Effector memory CD4-positive, alpha-beta T cell (primary cell): Measurements from ENCODE around the gene ACAD11.

ENCODE experiments used
- DNase-seq, 3 donors: peaks; one replicate each; pipeline ENCODE4 v3.0.0-alpha.2; 2020
- H3K27ac ChIP-seq: 2 replicates; pipeline ENCODE4 v1.7.0; 2013; ENCODE audit warnings: mild to moderate bottlenecking, low read length, moderate library complexity; ENCODE audit not compliant: insufficient read depth, poor library complexity, severe bottlenecking
- H3K27me3 ChIP-seq: replicated peaks from 2 replicates; pipeline ENCODE4 v1.7.0; 2013; ENCODE audit warnings: mild to moderate bottlenecking, low read length; ENCODE audit not compliant: insufficient read depth, control insufficient read depth, poor library complexity, severe bottlenecking
- H3K36me3 ChIP-seq: 2 replicates; pipeline ENCODE4 v1.7.0; 2013; ENCODE audit warnings: mild to moderate bottlenecking, low read length, moderate library complexity; ENCODE audit not compliant: control insufficient read depth, insufficient read depth
- H3K4me1 ChIP-seq: 2 replicates; pipeline ENCODE4 v1.7.0; 2013; ENCODE audit warnings: low read length, mild to moderate bottlenecking; ENCODE audit not compliant: control insufficient read depth, insufficient read depth, poor library complexity, severe bottlenecking
- H3K4me3 ChIP-seq: 2 replicates; pipeline ENCODE4 v1.7.0; 2013; ENCODE audit warnings: low read length, low read depth, mild to moderate bottlenecking; ENCODE audit not compliant: insufficient read depth, poor library complexity, severe bottlenecking
- H3K9me3 ChIP-seq: 2 replicates; pipeline ENCODE4 v1.7.0; 2013; ENCODE audit warnings: mild to moderate bottlenecking, low read length, moderate library complexity; ENCODE audit not compliant: control insufficient read depth

The ACAD11 gene

DNA sequence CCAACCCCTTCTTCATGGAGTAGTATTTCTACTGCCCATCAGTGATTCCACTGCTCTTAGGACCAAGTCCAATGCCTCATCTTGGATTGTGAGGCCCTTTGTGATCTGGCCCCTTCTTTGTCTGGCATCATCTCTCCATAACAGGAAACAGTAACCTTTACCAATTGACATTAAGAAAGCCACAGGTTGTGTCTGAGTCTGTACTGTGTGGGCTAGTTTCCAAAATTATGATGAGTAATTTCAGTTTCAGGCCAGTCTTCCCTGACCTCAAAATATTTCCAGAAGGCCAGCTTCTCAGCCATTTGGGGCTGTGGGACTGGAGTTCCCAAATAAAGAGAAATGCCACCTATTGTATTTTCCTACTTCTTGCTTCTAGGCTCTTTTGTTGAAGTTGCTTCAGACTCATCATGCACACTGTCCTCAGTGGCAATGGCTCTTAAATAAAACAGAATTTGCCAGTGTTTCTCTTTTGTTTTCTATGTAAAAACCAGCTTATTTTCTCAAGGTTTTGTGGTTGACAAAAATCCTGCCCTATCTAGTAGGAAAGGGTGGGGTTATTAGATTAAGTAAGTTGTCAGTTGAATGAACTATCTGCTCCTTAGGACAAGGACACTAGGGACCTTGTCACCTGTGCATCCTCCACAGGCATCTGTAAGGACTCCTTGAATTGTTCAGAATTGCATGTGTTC is 109.6 kb downstream of the ACAD11 start:
- Histone ChIP-seq H3K27ac (no peak overlapping the region), H3K4me1 (no peaks in the 10 kb centered on the region)

DNA sequence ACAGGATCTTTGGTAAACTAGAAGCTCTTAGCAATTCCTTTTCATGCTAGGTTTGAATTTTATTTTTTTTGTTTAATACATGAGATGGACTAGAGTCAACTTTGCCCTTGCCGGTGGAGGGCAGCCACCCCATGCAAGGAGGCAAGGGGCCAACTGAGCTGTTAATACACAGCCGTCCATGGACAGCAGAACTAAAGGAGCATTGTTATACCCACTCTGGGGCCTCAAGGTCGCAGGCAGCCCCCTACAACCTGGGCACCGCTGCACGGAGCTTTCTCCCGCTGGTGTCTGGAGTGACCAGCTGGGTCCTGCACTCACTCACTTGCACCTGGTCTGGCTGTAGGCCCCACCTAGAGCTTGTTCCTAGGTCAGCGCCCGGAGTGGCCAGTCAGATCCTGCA is 110.4 kb downstream of the ACAD11 start:
- Histone ChIP-seq H3K9me3 (no peaks in the 10 kb centered on the region), H3K4me3 (no peak overlapping the region), H3K27ac (no peak overlapping the region), H3K27me3 (no peaks in the 10 kb centered on the region), H3K4me1 (no peaks in the 10 kb centered on the region), H3K36me3 (no peaks in the 10 kb centered on the region)
- no peak for DNase-seq

More for the DNA sequence above, 109.6 kb downstream of the ACAD11 start:
- Histone ChIP-seq H3K36me3 (no peaks in the 10 kb centered on the region), H3K27me3 (no peaks in the 10 kb centered on the region), H3K9me3 (no peaks in the 10 kb centered on the region), H3K4me3 (no peak overlapping the region)
- no peak for DNase-seq

DNA sequence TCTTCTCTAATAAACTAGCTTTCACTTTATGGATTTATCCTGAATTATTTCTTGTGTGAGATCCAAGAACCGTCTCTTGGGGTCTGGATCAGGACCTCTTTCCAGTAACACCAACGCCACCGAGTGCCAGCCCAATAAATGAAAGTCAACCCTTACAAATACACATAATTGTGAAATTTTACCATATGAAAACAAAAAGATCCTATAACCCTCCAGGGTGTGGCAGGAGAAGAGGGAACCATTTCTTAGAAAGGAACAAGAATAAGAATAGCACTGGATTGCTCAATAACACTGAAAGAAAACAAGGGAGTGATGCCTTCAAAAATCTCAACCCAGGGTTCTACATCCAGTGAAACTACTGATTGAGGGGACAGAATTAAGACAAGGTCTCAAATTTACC is 114.1 kb downstream of the ACAD11 start:
- Histone ChIP-seq H3K36me3 (peaks cover 4% of the 10 kb centered on the region), H3K27me3 (no peaks in the 10 kb centered on the region), H3K4me1 (no peaks in the 10 kb centered on the region), H3K27ac (no peak overlapping the region), H3K9me3 (no peaks in the 10 kb centered on the region), H3K4me3 (no peak overlapping the region)
- no peak for DNase-seq

DNA sequence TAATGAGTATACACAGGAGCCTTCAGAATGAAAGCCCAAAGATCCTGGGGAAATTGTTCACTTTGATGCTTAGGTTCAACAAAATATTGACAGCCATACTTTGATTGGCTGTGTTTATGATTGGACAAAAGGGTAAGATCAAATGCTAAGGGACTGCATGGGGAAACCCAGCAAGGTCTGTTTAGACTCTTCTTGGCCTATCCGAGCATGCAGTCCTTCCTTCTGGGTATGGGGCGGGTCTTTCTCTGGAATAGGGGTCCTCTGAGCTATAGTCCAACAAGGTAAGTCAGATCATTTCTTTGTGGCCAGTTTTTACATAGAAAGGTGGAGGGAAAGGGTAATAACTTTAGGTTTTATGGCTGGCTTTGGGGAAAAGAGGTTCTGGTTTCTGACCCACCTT is 115.5 kb downstream of the ACAD11 start:
- no peaks in the 10 kb centered on the region for H3K27me3 ChIP-seq
- H3K4me3 ChIP-seq = no peak overlapping the region
- DNase-seq = no peak
- H3K9me3 ChIP-seq = no peaks in the 10 kb centered on the region
- no peak overlapping the region for H3K27ac ChIP-seq
- H3K36me3 ChIP-seq = peaks cover 16% of the 10 kb centered on the region
- H3K4me1 ChIP-seq = no peaks in the 10 kb centered on the region

DNA sequence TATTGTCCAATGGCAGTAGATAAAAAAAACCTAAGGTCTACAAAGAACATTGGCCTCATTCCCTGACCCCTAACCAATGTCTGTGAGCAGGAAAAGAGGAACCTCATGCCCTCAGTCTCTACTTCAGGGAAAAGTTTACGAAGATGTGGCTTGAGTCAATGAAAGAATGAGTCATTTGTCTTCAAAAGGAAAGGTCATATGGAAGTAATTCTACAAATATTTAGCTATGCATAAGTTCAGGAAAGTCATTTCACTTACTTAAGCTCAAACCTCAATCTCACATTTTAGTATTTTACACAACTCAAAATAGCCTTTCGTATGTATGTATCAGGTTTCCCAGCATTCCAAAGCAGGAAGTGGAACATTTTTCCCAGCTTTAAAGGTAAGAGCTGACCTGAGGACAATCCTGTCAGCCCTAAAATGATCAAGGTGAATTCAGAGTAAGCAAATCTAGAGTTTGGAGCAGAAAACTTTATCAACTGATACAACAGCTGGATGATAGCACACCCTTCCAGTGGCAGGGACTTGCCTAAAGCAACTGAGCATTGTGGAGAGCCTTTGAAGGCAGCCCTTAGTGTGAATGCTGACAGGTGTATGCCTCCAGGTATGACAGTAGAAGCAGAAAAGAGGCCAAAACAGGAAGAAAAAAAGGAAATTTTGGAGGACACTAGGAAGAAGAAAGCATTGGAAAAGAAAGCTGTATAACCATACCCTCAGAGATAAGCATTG is 116.4 kb downstream of the ACAD11 start:
- H3K4me3 ChIP-seq = no peak overlapping the region
- H3K9me3 ChIP-seq = no peaks in the 10 kb centered on the region
- H3K27me3 ChIP-seq = no peaks in the 10 kb centered on the region
- no peak overlapping the region for H3K27ac ChIP-seq
- no peaks in the 10 kb centered on the region for H3K4me1 ChIP-seq
- no peak for DNase-seq
- H3K36me3 ChIP-seq = peaks cover 22% of the 10 kb centered on the region

DNA sequence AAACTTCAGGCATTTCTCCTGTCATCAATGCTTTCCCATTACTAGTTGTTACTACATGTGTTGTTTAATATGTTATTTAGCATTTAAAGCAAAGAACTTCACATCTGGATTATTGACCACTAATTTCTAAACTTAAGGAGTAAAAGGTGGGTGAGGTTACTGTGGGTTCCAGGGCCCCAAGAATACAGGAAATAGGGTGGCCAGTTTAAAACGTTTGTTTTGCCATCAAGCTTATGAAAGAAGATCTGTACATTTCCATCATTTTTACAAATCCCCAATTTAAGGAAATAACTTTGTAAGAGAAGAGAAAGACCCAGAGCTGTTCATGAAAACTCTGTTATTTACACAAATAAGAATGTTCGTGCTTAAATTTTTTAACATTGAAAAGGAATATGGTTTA is 117.0 kb downstream of the ACAD11 start:
- Histone ChIP-seq H3K27me3 (no peaks in the 10 kb centered on the region), H3K4me1 (no peaks in the 10 kb centered on the region), H3K9me3 (no peaks in the 10 kb centered on the region), H3K36me3 (peaks cover 25% of the 10 kb centered on the region), H3K27ac (no peak overlapping the region), H3K4me3 (no peak overlapping the region)
- DNase-seq = no peak

DNA sequence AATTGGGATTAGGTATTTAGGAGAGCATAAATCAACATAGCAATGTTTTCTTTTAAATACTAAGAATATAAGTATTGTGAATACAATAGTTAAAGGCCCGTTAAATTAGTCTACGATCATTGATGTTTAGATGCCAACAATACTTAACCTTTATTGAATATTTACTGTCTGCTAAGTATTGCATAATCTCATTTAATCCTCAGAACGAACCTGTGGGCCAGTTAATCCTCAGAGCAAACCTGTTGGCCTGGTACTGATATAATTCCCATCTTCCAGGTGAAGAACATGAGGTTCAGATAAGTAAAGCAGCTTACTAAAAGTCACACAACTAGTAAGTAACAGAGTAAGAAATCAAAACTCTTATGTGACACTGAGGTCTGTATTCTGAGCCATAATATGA is 119.9 kb downstream of the ACAD11 start:
- no peak overlapping the region for H3K27ac ChIP-seq
- H3K27me3 ChIP-seq = no peaks in the 10 kb centered on the region
- no peaks in the 10 kb centered on the region for H3K9me3 ChIP-seq
- no peak for DNase-seq
- no peak overlapping the region for H3K4me3 ChIP-seq
- H3K36me3 ChIP-seq = peaks cover 29% of the 10 kb centered on the region
- H3K4me1 ChIP-seq = no peaks in the 10 kb centered on the region

DNA sequence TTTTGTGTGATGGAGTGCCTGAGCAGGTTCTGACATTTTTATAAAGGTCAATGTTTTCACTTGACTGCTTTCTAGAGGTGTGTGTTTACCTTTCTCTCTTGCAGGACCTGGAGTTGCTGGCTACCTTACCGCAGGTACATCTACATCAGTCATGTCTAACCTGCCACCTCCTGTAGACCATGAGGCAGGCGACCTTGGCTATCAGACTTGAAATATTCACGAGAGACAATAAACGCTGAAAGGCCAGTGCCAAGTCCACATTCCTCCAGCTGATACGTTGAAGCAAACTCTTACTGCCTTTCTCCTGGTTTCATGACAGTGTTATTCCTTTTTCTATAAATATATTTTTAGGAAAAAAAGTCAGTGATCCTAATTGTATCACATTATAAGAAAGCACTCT is 121.5 kb downstream of the ACAD11 start:
- Histone ChIP-seq H3K9me3 (no peaks in the 10 kb centered on the region), H3K27me3 (no peaks in the 10 kb centered on the region), H3K4me1 (no peaks in the 10 kb centered on the region), H3K4me3 (no peak overlapping the region), H3K36me3 (peaks cover 39% of the 10 kb centered on the region), H3K27ac (no peak overlapping the region)
- no peak for DNase-seq

DNA sequence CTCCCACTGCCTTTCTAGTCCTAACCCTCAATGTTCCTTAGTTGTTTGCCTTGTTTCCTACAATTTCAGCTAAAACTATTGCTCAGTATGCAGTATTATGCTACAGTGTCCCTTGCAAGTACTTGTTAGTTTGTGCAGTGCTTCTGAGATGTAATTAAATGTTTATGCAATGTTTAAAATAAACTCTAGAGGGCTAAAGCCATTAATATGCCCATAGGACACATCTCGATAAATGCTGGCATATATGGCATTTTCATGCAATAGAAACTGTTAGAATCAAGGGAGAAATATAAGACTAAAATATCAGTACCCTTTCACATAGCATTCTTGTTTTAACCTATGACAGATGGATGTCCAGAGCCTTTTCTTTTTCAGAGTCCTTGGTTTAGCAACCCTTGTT is 122.3 kb downstream of the ACAD11 start:
- no peaks in the 10 kb centered on the region for H3K4me1 ChIP-seq
- no peaks in the 10 kb centered on the region for H3K9me3 ChIP-seq
- H3K4me3 ChIP-seq = no peak overlapping the region
- no peak for DNase-seq
- no peaks in the 10 kb centered on the region for H3K27me3 ChIP-seq
- H3K27ac ChIP-seq = no peak overlapping the region
- peaks cover 39% of the 10 kb centered on the region for H3K36me3 ChIP-seq

DNA sequence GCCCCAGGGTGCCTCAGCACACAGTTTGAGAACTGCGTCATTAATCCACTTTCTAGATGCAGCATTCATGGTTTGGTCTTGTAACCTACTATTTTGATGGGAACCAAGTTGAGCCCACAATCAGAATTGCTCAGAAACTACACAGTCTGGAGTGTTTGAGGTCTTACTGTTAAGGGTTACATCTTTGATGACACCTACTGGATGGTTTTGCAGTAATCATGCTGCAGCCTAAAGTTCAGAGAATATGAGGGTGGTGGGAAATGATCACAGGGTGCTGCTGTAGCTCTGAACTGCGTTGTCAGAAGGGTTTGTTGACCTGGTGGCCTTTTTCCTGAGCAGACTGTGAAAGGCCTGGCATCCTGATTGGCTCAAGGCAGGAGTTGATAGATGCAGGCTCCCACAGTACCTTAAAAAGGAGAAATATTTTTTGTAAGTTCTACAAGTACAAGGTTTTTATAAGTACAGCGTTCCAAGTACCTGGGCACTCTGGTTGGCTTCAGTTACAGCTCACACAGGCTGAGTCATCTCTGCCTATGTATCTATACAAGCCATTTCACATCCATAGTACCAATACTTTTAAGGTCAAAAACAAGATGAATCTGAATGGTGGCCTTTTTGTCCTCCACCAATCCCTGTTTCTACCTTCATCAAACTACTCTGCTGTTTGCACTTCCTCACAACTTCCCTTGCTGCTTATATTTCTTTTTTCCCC is 123.0 kb downstream of the ACAD11 start:
- H3K27me3 ChIP-seq = no peaks in the 10 kb centered on the region
- no peak overlapping the region for H3K27ac ChIP-seq
- no peak overlapping the region for H3K4me3 ChIP-seq
- peaks cover 38% of the 10 kb centered on the region for H3K36me3 ChIP-seq
- no peak for DNase-seq
- H3K4me1 ChIP-seq = no peaks in the 10 kb centered on the region
- no peaks in the 10 kb centered on the region for H3K9me3 ChIP-seq
